8988T (cell line): Measurements from ENCODE around the gene ELAC2.

Experiments used
- DNase-seq: peaks from one replicate; pipeline ENCODE4 v3.0.0; 2011

The ELAC2 gene, protein sequence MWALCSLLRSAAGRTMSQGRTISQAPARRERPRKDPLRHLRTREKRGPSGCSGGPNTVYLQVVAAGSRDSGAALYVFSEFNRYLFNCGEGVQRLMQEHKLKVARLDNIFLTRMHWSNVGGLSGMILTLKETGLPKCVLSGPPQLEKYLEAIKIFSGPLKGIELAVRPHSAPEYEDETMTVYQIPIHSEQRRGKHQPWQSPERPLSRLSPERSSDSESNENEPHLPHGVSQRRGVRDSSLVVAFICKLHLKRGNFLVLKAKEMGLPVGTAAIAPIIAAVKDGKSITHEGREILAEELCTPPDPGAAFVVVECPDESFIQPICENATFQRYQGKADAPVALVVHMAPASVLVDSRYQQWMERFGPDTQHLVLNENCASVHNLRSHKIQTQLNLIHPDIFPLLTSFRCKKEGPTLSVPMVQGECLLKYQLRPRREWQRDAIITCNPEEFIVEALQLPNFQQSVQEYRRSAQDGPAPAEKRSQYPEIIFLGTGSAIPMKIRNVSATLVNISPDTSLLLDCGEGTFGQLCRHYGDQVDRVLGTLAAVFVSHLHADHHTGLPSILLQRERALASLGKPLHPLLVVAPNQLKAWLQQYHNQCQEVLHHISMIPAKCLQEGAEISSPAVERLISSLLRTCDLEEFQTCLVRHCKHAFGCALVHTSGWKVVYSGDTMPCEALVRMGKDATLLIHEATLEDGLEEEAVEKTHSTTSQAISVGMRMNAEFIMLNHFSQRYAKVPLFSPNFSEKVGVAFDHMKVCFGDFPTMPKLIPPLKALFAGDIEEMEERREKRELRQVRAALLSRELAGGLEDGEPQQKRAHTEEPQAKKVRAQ

GRCh38 chr17:13017655-13018459 is at the start of gene ELAC2:
ELAC2 (minus strand) TSS chr17:13018027; CDS start chr17:13017947, 80 bp downstream.
- peak; percentile 86 for DNase-seq

DNA sequence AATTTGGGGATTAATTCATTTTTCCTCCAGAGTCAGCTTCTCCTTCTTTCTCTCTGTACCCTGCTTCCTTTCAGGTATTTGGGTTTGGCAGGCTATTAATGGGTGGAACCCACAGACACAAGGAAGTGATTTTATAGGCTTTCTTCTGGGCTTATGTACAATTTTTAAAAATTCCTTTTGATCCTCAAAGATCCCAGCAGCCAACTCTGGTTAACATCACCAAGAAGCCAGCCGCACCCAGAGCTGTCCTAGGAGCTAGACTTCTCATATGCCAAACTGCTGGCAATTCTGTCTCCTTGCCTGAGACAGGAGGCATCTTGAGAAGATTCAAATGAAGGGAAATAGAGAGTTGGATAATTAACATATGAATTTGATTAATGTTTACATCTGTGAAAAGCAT is 47.2 kb upstream of the ELAC2 start:
- DNase-seq, result no peak

DNA sequence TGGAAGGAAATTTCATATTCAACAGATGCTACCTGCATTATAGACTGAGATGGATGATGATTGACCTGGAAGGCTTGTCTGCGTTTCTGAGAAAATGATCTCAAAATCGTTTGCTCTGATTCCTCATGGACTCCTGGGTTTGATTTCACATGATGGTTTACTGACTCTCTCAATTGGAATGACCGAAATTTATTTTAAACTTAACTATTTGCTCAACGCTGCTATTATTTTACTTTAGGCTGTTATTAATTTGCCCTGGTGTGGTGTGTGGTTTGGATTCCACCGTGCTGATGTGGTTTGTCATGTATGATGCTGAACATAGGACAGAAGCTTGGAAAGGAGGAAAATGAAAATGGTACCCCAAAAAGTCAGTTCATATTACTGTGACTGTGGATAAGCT is 37.3 kb upstream of the ELAC2 start:
- no peak for DNase-seq

DNA sequence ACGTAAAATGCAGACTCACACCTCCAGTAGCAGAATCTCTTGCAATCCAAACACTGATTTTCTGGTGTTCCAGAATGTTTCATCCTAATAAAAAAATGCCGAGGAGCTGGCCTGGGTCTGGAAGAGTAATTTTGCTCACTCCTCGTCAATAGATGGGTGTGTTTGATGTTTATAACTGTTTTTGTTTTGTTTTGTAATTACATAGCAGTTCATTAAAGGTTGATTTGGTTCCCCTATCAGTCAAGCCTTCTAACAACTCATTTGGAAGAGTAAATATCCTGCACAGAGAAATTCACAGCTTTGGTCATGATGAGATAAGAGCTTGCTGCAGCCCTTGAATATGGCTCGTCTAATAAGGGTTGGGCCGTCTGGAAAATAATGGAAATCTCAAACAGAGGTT is 36.8 kb upstream of the ELAC2 start:
- no peak for DNase-seq

- DNase-seq, result no peak
Measured at GRCh38 chr17:13051915-13052314, 34.1 kb upstream of the ELAC2 start.

DNA sequence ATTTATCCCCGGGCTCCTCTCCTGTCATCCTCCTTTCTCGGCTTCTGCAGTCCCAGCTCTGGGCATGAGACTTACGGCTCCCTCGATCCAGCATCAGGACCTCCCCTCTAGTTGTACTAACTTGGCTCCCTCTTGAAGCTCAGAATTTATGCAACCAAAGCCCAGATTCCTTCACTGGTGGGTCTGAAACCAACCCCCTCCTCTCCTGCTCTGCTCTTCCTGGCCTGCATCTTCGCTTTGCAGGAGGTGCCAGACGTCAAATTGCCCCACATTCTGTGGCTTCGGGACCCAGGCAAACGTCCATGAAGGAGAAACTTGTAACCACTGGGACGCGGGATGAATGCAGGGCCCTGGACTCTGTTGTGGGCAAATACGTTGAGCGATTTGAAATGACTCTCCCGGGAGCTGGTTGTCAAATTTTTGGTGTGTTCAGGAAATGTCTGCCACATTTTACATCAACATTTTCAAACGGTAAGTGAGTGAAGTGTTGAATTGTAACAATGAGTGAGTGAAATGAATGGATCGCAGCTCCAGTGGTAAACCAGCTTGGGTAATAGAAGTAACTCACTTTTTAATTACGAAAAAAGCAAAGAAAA is 29.3 kb upstream of the ELAC2 start:
- no peak for DNase-seq

GRCh38 chr17:13046361-13046760 is 28.5 kb upstream of the ELAC2 start:
- DNase-seq, result no peak

GRCh38 chr17:13044572-13045065 is 26.8 kb upstream of the ELAC2 start:
- no peak for DNase-seq

DNA sequence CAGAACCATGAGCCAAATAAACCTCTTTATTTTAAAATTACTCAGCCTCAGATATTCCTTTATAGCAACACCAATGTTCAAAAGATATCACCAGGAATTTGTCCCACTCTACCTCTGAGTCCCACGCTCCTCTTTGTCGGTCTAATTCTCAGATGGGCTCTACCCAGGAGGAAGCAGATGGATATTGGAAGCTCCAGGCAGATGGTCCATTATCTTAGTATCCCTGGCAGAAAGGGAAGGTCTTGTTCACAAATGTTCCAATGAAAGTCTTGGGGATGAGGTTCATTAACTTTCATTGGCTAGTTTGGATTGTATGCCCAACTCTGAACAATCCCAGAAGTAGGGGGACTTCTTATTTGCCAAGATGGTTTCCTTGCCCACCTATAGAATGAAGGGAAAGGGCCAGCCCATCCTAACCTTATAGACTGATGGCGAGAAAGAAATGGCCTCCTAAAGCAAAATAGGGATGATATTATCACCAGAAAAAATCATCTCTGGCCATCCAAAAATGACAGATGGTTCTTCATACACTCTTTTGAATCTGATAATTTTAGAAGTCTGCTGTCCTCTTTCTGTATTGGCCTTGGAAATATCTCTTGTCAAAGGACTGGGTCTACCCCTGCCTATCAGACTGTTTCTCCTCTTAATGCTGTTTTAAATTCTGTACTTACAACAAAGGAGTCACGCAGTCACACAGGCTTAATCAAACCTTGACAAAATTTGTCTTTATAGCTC is 21.3 kb upstream of the ELAC2 start:
- no peak for DNase-seq

DNA sequence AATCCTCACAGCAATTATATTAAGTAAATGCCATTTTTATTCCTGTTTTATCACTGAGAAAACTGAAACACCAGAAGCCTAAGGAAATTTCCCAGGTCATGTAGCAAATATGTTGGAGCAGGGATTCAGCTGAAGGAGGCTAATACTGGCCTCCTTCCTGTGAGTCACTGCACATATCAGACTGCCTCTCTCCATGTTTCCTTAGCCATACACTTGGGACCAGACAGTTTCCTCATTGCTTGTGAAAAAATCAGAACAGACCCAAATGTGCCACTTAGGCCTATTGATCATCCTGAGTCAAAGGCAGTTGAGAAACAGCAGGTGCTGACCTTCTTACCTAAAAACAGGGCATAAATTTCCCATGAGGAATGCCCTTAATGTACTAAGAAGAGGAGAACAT is 18.9 kb upstream of the ELAC2 start:
- no peak for DNase-seq

DNA sequence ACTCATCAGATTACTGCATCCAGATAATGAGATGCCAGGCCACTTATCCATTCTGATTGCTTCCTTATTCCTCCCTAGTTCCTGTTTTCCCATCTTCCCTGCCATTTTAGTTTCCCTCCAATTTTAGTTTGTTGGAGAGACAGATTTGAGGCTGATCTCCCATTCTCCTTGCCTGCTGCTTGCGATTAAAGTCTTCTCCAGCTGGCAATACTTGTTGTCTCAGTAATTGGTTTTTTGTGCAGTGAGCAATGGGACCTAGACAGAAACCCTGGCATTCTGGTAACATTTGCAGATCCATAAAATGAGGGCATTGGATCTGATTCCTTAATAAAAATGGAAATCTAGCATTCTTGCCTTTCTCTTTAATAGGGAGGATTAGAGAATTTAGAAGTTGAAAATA is 17.6 kb upstream of the ELAC2 start:
- DNase-seq, result no peak

GRCh38 chr17:13031718-13032350 is 14.0 kb upstream of the ELAC2 start:
- DNase-seq, result peak; percentile 27

DNA sequence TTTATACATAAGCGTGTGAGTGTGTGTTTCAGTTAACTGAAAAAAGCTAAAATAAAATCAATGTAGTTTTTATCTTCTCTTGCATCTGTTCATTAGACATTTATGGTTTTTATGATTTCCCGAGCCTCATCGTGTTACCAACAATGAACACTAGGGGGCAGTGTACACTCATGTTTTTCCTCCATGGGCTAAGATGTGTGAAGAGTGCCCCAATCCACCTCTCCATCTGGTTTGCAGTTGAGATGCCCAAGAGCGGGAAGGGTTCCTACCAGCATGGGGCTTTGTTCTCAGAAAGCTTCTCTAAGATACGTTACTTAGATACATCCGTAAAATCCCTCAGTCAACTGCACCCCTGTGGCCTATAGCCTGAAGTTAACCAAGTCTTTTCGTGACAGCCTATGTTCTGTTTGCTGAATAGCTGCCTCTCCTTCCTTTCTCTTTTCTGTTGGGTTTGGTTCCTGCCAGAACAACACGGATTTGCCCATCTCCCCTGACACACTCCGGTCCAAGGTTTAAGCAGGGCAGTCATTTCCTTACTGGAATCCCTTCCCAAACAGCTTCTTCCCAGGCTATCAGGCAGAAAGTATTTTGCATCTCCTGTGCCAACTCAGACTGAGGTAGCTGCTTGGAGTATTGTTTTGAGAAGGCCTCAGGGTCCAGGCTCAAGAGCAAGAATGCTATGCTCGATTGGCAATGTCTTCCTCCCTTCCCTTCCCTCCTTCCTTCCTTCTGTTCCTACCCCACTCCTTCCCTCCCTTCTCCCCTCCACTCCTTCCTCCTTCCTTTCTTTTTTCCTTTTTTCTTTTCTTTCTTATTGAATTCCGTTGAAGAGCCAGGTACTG is 12.9 kb upstream of the ELAC2 start:
- no peak for DNase-seq

- no peak for DNase-seq
Measured at GRCh38 chr17:13030056-13030455, 12.2 kb upstream of the ELAC2 start.

DNA sequence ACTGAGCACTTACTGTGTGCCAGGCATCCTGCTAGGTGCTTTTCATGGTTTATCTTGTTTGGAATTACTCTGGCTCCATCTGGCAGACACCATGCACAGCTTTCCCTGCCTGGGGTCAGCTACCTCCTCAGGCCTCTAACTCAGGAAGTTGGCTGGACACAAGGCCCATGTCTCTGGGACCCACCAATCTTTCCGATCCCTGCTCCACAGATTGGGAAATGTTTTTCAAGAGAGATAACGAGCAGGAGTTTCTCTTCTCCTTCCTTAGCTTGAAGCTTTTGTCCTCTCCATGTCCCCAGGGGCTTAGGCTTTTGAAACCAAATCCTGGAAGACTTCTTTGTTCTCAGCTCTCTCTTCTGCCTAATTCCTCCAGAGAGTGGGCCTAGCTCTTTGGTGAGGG is 11.5 kb upstream of the ELAC2 start:
- DNase-seq, result no peak

GRCh38 chr17:13027246-13027645 is 9.4 kb upstream of the ELAC2 start:
- no peak for DNase-seq

DNA sequence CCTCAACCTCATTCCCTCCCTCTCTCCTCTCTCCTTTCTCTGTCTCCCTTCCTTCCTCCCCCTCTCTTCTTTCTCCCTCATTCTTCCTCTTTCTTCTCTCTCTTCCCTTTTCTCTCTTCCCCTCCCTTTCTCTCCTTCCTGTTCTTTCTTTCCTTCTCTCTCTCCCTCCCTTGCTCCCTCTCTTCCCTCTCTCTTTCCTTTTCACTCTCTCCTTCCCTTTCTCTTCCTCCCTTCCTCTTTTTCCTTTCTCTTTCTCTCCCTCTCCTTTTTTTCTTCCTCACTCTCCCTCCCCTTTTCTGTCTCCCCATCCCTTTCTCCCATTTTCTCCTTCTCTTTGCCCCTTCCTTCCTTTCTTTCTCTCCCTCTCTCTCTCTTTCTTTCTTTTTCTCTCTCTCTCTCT is 7.9 kb upstream of the ELAC2 start:
- DNase-seq, result no peak

- DNase-seq, result no peak
Measured at GRCh38 chr17:13025258-13025627, 7.4 kb upstream of the ELAC2 start.

- peak; percentile 39 for DNase-seq
Measured at GRCh38 chr17:13024526-13025257, 6.9 kb upstream of the ELAC2 start.

DNA sequence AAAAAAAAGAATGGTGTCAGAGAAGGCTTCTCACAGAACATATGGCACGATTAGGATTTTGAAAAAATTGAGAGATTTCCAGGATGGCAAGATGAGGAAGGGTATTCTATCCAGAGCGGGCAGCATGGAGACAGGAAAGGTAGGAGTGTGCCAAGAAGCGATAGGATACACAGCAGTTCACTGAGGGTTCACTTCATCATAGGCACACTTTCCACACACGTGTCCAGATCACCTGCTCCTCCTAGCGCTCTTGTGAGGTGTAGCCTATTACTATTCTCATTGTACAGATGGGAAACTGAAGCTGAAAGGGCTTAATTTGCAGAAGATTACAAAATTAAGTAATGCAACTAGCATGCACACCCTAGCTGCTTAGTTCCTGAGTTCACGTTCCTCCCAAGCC is 6.2 kb upstream of the ELAC2 start:
- DNase-seq, result no peak
